OCI-M2 (cell line): ENCODE results near the gene MYO1B.

ENCODE experiments used
- DNase-seq: peaks from one replicate; lab custom pipeline; 2025; ENCODE audit not compliant: unreplicated experiment; lab: John Stamatoyannopoulos, UW

Gene MYO1B

DNA sequence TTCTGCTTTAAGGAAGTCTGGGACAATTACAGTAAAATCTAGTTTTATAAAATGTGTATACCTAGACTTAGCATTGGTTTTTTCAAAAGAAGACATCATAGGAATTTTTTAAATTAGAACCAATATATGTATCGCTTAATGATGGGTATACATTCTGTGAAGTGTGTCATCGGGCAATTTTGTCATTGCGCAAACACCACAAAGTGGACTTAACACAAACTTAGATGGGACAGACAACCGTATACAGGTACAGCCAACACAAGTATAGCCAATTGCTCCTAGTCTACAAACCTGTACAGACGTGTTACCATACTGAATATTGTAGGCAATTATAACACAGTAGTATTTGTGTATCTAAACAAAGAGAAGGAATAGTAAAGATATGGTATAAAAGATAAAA, 12.7 kb downstream of the MYO1B start:
- no peak for DNase-seq

GRCh38 chr2:191258996-191259395, 13.8 kb downstream of the MYO1B start:
- DNase-seq = no peak

- no peak for DNase-seq
Observed at GRCh38 chr2:191262436-191262835, 17.2 kb downstream of the MYO1B start.

DNA sequence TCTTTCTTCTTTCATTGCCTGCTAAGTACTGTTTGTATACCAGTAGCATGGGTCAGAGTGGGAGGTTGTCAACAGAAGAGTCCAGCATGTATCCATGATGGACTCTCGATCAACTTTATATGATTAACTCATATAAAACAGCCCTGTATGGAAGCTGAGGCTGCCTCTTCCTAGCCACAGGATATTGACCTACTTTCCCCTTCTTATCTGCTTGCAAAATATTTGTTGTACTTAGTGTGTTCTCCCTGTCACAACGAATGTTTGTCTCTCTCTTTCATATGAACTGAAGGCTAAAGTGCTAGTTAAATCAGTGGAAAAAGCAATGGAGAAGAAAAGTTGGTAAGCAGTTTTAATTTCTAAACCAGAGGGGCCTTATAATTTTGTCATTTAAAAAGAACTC, 17.8 kb downstream of the MYO1B start:
- no peak for DNase-seq

DNA sequence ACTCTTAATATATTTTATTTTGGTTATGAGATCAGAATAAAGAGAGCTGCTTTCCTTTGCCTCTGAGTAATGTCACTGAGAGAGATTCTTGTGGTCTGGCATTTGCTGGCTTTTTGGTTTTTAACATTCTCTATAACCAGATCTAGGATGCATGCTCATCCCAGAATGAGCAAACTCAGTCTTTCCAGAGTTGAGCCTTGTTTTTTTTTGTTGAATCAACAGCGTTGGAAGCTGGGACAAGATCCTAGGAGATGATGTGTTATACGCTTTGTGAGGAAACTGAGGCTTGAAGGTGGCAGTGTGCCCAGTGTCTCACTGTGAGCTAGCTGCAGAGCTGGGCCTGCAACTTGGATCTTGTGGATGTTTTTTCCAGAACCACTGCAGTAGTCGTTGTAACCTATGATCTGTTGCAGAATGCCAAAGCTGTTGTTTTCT, 19.5 kb downstream of the MYO1B start:
- DNase-seq = no peak

DNA sequence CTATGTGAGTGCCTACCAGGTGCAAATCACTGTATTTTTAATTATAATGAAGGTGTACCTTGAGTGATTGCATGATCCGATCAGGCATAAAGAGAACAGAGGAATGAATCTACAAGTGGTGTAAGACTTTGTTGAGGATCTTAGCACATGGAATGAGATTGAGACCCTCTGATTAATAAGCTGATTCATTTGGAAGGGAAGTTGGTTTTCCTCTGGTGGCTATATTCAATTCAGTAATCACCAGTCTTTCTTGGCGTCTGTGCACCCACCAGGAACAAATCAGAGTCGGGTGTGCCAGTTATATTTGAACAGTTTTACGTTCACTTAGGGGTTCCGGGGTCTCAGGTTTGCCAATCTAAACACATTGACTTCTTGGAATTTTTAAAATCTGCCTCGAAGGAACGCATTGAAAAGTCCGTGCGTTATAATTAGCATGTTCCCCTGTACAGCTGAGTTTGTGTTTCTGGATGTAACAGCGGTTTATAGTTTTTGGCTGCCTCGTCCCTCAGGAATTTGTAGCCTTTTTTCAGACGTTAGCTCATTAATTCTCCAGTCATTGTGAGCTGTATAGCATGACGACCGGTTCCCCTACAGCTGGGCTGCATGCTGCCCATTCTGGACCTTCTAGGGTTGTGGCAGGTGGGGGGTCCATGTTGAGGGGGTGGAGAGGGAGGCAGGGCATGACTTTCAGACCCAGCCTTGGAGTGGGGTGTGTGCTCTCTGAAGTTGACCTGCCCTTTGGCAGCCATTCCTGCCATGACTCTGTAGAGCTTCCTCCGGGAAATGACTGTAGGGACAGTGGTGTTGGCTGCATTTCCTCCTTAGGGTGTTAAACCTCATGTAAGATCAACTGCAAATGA, 20.3 kb downstream of the MYO1B start:
- no peak for DNase-seq

DNA sequence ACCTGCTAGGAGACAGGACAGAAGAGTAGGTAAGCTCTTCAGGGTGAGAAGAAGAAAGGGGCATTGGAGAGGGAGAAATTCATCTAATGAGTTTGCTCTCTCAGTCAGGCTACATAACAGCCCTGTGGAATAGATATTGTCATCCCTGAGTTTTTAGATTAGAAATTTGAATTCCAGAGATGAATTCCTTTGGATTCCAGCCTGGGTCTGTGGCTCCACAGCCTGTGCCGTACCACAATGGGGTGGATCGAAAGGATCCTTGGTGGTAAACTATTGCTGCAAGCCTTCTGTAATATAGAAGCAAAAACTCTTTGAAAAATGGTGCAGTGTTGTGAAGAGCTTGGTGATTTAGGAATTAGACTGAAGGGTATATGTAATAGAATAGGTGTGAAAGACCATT, 21.0 kb downstream of the MYO1B start:
- no peak for DNase-seq

- no peak for DNase-seq
Observed at GRCh38 chr2:191268596-191268995, 23.4 kb downstream of the MYO1B start.

DNA sequence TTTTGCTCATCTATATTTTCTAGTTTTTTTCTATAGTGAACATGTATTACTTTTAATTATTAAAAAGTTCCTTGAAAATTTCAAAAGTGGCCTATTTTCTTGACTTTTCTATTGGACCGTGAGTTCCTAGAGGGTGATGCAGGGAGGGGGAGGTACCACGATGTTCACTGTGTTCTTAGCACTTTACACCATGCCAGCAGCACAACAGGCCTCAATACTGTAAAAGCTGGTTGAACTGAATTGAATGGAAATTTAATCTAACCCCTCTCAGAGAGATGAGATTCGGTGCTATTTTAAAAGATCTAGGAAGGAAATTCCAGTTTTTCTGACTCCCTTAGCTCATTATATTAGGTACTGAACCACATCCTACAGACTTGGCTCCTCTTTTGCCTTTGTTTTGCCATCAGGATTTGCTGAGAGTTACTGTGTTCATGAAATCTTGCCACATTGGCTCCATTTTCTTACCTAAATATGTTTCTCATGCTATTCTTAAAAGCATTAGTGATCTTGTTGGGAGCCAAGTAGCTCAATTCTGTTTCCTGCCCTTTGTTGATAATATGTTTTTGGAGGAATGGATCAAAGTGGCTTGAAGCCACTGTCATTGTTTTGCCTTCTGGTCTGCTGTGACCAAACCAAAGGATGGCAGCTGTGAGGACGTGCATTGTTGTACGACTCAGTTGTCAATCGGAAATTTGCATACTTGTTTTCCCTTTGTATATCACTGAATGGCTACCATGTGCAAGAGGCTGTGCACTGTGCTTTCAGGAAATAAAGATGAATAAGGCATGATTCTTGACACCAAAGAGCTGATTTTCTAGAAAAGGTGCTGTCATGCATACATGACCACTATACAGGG, 25.3 kb downstream of the MYO1B start:
- no peak for DNase-seq

- no peak for DNase-seq
Observed at GRCh38 chr2:191272064-191272463, 26.9 kb downstream of the MYO1B start.

DNA sequence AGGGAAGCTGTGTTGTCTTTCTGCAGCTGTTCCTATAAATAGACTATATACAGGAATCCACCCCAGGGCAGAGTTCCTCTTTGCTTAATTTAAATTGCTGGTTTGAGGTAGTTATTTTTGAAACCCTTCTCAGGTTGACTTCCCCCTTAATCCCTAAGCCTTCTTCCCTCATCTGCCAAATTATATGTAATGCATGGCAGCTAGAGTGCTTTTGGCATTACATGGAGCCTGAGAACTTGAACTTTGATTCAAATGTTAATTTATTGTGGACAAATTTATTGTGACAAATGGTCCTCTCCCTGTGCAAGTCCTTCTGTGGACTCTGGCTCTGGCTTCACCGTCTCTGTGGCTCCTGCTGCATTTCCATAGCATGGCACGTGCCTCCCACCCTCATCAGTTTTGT, 29.2 kb downstream of the MYO1B start:
- no peak for DNase-seq

GRCh38 chr2:191276792-191277465, 31.7 kb downstream of the MYO1B start:
- DNase-seq = no peak

- DNase-seq = no peak
Observed at GRCh38 chr2:191280290-191280689, 35.1 kb downstream of the MYO1B start.

DNA sequence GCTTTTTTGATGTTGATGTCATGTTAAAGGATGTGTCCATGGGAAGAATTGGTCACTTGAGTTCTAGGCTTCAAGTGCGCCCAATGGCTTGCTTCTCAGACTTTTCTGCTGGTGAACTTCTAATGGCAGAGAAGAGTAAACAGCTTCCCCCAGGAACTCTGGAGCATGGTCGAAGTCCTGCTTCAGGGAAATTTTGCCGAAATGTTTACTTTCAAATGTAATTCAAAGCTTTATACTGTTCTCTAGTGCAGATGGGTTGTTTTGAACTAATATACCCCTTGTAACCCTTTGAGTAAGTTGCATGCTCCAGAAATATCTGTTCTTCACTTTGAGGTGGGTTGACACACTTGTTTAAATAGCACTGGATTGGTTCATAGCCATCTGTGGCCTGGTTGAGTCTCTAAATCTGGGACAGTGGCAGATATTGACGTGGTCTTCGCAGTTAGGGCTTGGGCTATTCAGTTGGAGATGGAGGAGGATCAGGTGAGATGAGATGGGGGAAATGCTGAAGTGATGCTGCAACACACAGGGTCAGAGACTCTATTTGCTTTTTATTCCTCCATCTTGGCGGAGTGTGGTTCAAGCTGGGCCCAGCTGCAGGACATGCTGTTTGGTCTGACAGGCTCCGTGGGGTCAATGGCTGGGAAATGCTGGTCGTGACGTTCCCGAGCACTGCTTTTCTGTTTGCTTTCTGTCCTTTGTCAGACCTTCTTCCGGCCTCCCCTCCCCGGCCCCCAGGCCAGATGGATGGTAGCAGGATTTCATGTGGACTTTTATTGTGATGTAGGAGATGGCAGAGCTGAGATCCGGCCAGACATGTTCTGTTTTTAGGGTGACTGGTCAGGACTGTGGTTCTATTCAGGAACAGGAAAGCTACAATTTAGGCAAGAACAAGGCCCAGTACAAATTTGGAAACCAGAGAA, 35.9 kb downstream of the MYO1B start:
- DNase-seq = no peak

DNA sequence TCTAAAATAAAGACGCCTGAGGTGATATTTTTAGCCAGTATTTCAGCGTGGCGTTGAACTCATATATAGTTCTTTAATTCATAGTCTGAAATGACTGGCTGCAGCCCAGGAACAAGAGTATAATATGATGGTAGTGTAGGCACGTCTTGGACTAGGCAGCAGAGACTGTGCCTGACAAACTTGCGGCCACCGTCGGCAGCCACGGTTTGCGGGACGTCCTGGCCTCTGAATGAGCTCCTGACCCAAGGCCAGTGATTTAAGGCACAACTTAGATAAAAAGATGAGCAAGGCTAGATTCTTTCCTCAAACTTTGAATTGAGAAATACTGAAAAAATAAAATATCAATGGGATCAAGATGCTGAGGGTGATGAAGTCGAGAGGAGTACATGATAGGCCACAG, 40.0 kb downstream of the MYO1B start:
- DNase-seq = no peak

DNA sequence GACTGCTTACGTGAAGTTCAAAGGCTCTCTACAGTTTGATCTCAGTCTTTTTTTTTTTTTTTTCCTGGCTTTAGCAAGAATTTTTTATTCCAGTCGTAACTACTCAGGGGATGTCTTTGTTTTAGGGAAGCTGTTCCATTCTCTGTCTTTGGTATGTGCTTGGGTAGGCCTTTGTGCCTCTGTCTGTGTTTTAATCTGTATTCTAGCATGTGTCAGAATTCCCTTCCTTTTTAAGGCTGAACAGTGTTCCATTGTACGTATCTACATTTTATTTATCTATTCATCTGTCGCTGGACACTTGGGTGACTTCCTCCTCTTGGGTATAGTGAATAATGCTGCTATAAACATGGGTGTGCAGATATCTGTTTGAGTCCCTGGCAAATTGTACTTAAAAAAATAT, 42.6 kb downstream of the MYO1B start:
- DNase-seq = no peak

DNA sequence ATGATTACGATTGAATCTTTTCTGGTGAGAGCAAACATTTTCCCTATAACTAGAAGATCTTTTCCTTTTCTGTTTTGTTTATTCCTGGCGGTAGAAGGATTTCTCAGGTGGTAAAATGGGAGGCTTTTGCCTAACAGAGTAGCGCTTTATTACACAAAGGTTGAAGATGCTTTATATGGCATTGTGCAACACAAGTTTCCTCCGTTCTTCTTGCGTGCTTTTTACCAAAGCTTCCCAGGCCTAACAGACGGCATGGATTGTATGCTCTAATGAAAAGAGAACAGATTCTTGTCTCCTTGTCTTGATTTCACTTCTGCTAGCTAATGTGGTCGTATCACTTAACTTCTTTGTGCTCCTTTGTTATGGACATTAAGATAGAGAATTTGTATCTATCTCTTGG, 43.8 kb downstream of the MYO1B start:
- DNase-seq = no peak

DNA sequence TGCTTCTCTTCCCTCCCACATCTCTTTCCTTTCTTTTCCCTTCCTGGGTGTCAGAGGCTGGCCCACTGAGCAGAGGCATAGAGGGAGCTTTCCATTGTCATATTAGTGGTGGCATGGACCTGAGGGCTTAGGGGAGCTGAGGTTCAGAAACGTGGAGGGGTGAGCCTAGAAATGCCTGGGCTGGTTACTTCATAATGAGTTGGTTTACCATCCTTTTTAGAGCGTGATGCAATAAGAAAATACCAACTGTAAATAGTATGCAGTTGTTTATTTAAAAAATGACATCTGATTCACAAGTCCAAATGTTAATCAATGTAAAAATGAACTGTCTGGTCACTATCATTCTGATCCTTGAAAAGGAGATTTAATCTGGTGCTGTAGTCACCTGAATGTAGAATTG, 46.3 kb downstream of the MYO1B start:
- no peak for DNase-seq

DNA sequence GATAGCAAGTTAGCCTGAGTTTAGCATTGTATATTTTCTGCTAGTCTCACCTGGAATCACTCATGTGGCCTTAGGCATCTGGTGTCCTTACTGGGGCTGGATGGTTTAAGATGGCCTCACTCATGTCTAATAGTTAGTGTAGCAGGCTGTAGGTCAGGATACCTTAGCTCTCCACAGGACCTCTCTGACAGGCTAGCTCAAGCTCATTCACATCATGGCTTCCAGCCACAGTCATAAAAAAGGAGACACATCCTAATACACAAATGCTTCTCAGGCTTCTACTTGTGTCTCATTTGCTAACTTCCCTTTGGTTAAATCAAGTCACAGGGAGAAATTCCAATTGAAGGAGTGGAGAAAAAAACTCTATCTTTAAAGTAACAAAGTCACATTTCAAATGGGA, 47.7 kb downstream of the MYO1B start:
- no peak for DNase-seq

GRCh38 chr2:191295088-191295487, 49.9 kb downstream of the MYO1B start:
- no peak for DNase-seq
